HG02885 (cell line): ENCODE measurements around the gene IGSF21.
"Not testable (repeated sequence)": the region's sequence is repeated elsewhere in the genome, so short reads cannot be mapped to it uniquely, and the experiment has no call there.

Source experiments
- ATAC-seq: cut with Tn5 transposase; IDR thresholded peaks from one replicate; pipeline ENCODE4 v1.9.1; 2021; ENCODE audit warnings: mild to moderate bottlenecking; ENCODE audit not compliant: unreplicated experiment, poor library complexity

IGSF21 gene

GRCh38 chr1:18142969-18143368 is 35.4 kb downstream of the IGSF21 start:
- no peak for ATAC-seq

GRCh38 chr1:18144062-18144461 is 36.5 kb downstream of the IGSF21 start:
- ATAC-seq: no peak

DNA sequence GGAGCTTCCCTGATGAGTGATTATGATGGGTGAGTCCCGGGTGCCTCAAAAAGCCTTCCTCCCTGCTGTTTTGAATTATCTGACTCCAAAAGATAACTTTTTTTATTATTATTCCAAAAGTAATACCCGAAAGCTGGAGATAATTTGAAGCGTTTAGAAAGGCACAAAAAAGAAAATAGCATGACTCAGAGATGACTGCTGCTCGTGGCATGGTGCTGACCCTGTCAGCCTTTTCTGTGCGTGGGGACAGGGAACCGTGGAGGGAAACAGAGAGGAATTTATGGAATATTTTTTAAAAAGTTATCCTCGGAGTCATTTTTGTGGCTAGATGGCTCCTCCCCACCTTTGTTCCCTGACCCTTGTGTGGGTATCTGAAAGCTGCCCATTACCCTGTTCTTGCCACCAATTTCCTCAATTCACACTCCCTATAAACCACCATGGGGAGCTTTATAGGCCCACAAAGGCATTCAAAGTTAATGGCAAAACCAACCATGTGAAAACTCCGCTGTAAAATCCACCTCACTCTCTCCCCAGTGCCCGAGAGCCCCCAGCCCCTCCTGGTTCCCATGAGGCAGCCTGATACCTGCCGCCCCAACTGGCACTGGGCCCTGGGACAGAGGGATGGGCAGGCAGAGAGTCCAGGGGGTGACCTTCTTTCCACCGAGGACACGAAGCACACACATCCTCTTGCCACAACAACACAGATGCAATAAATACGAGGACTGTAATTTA is 37.5 kb downstream of the IGSF21 start:
- no peak for ATAC-seq

DNA sequence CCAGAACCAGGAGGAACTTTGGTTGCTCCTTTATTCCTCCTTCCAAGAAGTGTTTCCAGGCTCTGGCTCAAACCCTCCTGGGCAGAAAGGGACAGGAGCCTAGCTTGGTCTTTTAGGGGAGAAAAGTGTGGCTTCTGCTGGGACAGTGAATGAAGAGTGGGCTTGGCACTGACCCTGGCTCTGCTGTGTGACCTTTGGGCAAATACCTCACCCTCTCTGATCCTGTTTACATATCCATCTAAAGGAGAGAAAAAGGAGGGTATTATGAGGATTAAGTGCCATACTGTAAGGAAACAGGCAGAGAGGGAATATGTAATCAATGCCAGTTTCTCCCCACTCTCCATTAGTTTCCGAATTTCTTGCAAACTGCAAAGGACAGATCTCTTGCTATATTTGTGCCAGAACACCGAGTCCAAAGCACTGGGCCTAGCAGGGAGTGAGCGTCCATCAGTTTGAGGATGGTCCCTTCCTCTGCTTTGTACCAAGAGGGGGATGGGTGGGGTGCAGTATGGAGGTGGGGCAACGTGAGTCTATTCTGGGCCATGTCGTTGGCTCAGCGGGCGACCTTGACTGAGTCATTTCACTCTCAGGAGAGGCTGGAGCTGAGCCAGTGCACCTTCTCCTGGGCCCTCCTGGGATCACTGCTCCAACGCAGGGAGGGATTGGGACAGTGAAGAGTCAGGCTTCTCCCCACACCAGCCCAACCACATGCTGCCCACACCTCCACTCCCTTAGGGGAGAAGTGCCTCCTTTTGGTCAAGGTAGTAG is 38.4 kb downstream of the IGSF21 start:
- ATAC-seq: no peak

DNA sequence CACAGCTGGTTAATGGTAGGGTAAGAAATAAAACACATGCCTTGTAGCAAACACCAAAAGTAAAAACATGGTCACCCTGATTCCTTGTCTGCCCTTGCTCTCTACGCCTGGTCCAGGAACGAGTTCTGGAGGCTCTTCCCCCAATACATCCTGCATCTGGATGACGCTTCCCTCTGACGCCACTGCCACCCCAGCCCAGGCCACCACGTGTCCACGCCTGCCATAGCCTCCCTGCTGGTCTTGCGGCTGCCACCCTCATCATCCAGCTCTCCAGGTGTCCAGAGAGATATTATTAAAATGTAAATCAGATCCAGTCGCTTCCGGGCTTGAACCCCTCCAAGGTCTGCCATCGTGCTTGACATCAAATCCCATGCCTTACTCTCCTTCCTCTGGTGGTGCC is 39.3 kb downstream of the IGSF21 start:
- no peak for ATAC-seq

GRCh38 chr1:18147672-18148071 is 40.1 kb downstream of the IGSF21 start:
- no peak for ATAC-seq

DNA sequence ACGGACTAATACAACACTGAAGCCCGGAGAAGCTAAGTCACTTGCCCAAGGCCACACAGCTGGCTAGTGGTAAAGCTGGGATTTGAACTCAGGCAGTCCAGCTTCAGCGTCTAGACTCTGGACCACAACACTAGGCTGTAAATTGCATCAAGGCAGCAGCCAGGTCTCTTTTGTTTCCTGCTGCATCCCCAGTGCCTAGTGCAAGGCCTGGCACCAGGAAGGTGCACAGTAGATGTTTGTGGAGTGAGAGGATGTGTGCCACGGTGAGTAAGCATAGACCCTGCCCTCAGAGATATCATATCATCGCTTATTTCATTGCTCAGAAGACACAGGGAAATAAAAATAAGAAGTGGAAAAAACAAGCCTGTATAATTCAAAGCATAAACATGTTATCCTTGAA is 40.9 kb downstream of the IGSF21 start:
- ATAC-seq: no peak

DNA sequence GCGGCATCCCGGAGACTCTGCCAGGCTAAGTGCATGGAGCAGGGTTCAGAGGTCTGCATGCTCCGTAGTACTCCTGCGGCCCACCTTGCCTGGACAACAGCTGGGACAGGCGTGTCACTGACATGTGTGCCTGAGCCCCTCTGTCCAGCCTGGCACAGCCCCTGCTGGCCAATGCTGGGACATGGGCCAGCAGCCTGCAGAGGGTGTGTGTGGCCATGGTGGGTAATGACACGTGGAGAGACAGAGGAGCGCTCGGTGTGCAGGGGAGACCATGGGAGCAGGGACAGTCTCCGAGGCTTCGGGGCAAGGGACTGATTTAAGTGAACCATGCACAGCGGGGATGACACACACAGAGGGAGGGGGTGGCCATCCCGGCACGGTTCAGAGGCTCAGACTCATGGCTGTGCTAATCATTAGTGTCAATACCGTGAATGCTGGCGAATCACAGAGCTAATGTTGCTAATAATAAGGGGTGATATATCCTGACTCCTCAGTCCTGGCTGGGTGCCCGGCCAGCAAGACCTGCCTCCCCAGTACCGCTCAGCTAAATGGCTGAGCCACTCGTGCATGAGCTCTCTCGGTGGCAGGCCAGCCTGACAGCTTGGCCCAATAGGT is 41.5 kb downstream of the IGSF21 start:
- no peak for ATAC-seq

DNA sequence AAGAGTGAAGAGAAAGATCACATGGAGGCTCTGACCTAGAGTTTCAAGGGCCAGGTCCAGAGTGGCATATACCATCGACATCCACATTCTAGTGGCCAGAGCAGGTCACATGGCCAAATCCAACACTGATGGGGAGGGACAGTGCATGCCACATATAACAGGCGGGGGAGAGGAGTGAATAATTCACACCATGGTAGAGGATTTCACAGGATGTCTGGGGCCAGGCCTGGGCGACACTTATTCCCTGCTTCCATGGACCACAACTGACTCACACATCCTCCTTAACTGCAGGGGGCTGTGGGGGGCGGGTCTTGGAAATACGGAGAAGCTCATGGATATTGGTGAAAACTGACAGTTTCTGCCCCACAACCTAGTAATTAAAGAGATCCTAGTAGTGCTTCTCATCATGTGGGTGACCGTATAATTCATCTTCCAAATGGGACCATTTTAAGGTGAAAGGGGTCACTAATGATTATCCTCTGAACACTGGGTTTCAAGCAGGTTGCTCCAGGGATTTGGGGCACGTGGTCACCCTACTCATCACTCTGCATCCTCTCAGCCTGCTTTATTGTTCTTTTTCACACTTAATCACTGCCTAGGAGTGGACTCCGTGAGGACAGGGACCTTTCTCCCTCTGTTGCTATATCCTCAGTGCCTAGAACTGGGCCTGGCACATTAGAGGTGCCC is 44.0 kb downstream of the IGSF21 start:
- no peak for ATAC-seq

DNA sequence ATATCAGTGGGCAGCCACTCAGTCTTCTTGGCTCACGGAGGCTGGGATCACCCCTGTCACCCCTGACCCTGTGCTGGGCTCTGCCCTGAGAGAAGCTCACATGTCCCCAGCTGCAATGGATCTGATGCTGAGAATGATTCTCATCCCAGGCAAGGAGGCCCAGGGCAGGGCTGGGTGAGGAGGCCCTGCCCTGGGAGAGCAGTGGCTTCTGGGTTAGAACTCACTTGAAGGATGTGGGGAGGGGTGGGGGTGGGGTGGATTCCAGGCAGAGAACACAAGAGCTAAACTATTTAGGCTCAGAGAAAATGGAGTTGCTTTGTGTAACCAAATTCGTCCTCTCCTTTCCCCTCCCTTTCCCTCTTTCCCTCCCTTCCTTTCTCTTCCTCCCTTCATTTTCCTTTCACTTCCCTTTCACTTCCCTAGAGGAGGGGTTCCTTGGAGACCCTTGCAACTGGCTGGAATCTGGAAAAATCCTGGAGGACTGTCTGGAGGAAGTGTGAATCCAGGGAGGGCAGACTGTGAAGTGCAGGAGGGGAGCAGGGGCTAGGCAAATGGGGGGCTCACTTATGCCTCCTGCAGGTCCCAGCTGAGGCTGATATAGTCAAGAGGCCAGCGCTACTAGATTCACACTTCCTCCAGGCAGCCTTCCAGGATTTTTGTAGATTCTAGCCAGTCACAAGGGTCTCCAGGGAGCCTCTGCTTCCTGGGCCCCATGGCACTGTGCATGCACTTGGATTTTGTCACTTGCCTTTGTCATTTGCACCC is 47.0 kb downstream of the IGSF21 start:
- no peak for ATAC-seq

DNA sequence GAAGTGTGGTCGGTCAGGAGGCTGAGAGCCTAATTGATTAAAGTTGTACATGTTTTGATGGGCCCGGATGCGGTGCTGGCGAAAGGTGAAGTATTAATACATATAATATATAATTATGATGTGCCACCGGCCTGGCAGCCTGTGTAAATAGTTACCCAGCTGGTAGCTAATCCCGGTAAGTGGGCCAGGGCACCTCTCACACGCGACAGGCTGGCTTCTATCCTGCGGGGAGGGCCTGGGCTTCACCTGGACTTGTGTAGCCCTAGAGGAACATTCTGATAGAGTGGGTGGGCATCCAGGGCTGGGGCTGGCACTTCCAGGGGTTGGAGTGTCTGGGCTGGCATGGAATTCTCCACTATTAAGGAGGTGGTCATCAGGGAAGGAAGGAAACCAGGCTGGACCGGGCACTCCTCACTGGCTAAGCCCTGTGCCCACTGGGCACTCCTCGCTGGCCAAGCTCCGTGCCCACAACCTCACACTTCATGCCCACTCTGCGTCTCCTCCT is 48.3 kb downstream of the IGSF21 start:
- ATAC-seq: no peak

GRCh38 chr1:18157352-18157751 is 49.8 kb downstream of the IGSF21 start:
- ATAC-seq: no peak

GRCh38 chr1:18157968-18158367 is 50.4 kb downstream of the IGSF21 start:
- ATAC-seq: no peak

DNA sequence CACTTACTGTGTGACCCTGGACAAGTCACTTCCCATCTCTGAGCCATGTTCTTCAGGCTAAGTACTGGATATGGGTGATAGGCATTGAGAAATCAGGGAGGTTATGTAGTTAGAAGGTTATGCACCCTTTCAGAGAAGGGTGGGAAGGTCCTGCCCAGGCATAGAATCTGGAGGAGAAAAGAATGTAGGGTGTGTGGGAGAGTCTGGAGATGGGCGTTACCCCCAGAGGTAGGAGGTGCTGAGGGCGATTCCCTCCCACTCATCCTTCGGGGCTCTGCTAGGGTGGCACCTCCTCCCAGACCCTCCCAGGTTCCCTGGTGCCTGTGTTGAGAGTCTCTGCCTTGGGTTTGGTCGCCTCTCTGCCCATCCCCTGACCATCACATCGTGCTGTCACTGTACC is 51.1 kb downstream of the IGSF21 start:
- ATAC-seq: no peak

DNA sequence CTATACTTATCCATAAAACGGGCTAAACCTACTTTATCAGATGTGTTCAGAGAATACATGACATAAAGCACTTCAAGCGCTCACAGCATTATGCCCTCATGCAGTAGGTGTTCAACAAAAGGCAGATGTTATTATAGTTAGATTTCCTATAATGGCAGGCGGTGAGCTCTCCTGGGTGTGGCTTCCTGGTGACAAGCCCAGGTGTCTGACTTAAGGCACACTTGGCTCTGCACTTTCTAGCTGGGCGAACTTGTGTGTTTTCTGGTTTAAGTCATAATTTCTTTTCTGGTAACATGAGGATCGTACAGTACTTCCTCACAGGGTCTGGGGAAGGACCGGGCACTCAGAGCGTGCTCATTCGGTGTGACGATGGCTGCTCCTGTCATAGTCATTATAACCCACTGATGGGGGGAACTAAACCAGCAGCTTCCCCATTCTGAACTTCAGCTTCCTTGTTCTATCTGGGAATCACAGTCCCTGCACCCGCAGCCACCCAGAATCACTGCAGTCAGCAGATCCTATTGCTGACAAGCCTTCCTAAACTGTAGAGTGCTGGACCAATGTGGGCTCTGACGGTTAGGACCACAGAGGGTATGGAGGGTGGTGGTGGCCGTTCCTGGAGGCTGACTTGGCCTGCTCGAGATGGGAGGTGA is 52.8 kb downstream of the IGSF21 start:
- no peak for ATAC-seq

- no peak for ATAC-seq
Measured at GRCh38 chr1:18161690-18162089, 54.1 kb downstream of the IGSF21 start.

DNA sequence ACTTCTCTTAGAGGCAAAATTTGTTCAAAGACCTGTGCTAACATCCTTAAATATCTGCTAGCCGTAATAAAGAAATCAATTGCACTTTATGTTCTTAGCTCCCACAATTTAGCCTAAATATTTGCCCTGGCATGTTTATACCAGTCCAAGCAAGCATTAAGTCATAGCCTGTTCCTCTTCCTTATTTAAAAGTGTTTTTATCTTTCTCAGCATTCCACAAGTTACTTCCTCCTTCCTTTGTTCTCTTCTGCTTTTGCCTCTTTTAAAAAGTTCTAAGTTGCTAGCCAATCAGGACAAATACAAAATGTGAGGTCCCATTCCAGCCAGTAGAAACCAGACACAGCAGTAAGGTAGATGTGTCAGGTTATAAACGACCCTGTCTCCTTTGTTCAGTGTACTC is 58.0 kb downstream of the IGSF21 start:
- ATAC-seq: not testable (repeated sequence)

DNA sequence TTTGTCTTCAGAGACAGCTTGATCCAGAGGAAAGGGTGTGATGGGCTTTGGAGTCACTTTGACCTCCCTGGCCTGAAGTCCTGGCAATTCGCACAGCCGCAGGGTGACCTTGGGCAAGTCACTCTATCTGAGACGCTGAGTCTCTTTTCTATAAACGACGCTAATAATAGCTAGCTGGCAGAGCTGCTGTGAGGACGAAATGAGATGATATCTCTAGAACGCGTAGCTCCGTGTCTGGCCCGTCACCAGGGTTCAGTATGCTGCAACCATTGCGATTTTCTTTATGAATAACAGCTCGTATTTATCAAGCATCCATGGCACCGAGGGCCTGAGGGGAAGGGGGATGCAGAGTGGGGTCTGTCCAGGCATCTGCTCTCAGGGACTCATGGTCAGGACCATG is 58.7 kb downstream of the IGSF21 start:
- no peak for ATAC-seq

- ATAC-seq: no peak
Measured at GRCh38 chr1:18166929-18167328, 59.3 kb downstream of the IGSF21 start.

- no peak for ATAC-seq
Measured at GRCh38 chr1:18170444-18170843, 62.8 kb downstream of the IGSF21 start.
